GM19452 (cell line): ENCODE measurements around the gene BCAP31.
"Not testable (repeated sequence)": the region's sequence is repeated elsewhere in the genome, so short reads cannot be mapped to it uniquely, and the experiment has no call there.

Experiments
- ATAC-seq: cut with Tn5 transposase; IDR thresholded peaks from one replicate; pipeline ENCODE4 v1.9.1; 2021; ENCODE audit not compliant: unreplicated experiment

Gene BCAP31

DNA sequence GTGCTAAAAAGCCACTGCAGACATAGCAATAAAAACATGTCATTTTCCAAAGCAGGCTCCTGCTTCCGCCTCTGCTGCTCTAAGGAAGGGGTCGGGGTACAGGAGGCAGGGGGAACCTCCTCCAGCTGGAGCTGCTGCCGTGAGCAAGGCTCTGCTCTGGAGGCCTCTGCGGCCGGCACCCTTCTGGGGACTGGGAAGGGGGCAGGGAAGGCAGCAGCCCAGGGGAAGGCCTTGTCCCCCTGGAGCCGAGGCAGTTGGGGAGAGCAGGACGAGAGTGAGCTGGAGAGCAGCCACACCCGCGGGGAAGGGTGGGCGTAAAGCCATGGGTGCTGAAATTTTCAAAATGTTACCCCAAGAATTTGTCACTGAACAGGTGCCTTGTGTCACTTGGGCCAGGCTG, 27.6 kb downstream of the BCAP31 start:
- not testable (repeated sequence) for ATAC-seq

DNA sequence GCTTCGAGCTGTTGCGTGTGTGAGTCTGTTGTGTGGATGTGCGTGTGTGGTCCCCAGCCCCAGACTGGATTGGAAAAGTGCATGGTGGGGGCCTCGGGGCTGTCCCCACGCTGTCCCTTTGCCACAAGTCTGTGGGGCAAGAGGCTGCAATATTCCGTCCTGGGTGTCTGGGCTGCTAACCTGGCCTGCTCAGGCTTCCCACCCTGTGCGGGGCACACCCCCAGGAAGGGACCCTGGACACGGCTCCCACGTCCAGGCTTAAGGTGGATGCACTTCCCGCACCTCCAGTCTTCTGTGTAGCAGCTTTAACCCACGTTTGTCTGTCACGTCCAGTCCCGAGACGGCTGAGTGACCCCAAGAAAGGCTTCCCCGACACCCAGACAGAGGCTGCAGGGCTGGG, 28.1 kb downstream of the BCAP31 start:
- ATAC-seq = no peak

DNA sequence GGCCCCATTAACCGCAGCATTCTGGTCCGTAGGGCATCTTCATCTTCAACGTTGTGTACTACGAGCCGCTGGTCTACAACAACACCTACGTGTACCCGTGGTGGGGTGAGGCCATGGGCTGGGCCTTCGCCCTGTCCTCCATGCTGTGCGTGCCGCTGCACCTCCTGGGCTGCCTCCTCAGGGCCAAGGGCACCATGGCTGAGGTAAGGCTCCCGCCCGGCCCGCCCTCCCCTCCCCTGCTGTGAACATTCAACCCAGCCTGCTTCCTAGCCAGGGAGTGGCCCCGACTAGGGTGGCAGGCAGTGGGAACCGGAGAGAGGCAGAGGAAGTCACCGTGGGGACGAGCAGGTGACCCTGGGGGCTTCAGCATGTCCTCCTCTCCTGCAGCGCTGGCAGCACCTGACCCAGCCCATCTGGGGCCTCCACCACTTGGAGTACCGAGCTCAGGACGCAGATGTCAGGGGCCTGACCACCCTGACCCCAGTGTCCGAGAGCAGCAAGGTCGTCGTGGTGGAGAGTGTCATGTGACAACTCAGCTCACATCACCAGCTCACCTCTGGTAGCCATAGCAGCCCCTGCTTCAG, 29.4 kb downstream of the BCAP31 start:
- no peak for ATAC-seq

DNA sequence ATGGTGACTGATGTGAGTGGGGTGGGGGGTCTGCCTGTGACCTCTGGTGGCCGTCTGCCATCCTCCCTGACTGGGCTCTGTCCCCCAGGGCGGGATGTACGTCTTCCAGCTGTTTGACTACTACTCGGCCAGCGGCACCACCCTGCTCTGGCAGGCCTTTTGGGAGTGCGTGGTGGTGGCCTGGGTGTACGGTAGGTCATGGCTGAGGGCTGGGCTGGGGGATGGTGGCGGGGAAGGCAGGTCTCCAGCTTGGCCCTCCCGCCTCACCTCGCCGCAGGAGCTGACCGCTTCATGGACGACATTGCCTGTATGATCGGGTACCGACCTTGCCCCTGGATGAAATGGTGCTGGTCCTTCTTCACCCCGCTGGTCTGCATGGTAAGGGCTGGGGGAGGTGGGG, 29.9 kb downstream of the BCAP31 start:
- ATAC-seq = not testable (repeated sequence)

DNA sequence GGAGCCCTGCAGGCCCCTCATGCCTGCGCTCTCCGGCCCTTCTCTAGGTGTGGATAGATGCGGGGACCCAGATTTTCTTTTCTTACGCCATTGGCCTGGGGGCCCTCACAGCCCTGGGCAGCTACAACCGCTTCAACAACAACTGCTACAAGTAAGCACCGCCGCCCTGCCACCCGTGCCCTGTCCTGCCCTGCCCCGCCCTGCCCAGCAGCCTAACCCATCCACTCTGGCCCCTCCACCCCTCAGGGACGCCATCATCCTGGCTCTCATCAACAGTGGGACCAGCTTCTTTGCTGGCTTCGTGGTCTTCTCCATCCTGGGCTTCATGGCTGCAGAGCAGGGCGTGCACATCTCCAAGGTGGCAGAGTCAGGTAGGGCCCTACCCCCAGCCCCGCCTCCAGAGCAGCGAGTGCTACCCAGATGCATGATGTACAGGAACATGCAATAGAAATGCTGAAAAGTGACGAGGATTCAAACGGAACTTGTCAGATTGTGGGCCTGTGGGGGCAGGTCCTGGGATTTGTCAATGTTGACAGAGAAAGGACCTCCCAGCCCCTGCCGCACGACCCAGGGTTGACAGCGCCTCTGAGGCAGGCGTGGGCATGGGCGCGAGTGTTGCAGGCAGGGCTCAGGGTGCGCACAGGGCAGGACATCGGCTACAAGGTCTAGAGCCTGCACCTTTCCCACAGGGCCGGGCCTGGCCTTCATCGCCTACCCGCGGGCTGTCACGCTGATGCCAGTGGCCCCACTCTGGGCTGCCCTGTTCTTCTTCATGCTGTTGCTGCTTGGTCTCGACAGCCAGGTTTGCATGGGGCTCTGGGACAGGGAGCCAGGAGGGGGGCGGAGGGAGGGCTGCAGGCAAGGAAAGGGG, 30.7 kb downstream of the BCAP31 start:
- no peak for ATAC-seq

DNA sequence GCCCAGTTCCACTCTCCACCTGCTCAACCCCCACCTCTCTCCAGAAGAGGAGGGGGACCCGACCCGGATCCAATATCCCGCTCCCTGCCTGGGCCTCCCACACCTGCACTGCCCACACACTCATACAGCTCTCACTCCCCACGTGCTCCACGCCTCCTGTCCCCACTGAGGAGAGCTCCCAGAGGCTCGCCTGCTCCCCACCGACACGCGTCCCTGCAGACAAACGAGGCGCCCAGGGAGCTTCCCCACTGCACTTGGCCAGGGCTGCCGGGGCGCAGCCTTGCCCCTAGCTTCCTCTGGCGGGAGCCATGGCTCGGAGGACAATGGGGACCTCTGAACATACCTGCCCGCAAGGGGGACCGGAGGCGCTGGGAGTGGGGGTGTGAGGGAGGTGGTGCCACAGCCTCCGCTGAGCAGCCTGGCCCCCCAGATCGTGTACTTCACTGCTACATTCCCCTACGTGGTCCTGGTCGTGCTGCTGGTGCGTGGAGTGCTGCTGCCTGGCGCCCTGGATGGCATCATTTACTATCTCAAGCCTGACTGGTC, 31.5 kb downstream of the BCAP31 start:
- no peak for ATAC-seq

DNA sequence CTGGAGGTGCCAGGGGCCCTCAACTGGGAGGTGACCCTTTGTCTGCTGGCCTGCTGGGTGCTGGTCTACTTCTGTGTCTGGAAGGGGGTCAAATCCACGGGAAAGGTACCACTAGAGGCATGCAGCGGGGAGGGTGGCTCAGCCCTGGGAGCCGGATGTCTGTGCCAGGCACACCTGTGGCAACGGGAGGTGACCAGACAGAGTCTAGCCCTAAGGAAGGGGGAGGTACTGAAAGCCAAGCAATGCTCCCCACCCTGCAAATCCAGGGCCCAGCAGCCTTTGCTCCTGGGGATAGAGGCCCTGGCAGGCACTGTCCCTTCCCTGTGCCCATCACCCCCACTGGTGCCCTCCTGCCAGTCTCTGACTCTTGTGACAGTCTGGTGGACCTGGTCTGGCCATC, 32.2 kb downstream of the BCAP31 start:
- ATAC-seq = no peak

DNA sequence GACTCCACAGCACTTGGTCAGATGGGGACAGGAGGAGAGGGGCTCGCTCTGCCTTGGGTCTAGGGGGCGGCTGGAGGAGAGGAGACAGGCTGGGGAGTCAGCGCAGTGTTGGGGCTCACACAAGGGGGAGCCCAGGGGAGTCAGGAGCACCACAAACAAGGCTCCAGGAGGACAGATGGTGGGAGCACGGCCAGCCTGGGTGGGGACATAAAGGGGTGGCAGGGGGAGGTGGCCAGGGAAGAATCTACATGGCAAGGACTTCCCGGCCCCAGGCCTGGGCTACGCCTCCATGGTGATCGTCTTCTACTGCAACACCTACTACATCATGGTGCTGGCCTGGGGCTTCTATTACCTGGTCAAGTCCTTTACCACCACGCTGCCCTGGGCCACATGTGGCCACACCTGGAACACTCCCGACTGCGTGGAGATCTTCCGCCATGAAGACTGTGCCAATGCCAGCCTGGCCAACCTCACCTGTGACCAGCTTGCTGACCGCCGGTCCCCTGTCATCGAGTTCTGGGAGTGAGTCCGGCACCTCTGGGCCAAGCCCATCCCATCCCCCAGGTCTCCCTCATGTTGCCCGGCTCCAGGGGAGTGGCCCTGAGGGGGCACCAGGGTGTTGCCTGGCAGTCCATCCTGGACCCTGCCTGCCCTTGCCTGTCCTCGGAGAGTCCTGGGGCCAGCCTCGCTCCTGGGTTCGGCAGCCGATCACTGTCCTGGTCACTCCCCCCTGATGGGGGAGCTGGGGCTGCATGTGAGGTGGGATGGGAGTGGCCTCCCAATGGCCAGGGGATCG, 33.0 kb downstream of the BCAP31 start:
- not testable (repeated sequence) for ATAC-seq

DNA sequence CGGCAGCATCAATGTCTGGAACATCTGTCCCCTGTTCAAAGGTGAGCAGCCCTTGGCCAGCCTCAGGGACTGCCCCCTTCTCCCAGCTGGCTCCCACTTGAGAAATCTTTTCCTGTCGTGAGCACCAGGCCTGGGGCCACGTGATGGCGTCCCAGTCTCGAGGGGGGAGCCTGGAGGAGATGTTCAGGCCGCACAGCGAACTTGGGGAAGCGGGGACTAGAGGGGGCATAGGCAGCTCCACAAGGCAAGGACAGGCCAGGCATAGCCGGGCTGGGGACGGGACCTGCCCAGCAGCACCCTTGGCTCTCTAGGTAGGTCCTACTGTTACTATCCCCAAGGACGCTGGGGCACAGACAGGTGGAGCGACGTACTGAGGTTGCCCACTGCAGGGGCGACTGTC, 33.7 kb downstream of the BCAP31 start:
- no peak for ATAC-seq

DNA sequence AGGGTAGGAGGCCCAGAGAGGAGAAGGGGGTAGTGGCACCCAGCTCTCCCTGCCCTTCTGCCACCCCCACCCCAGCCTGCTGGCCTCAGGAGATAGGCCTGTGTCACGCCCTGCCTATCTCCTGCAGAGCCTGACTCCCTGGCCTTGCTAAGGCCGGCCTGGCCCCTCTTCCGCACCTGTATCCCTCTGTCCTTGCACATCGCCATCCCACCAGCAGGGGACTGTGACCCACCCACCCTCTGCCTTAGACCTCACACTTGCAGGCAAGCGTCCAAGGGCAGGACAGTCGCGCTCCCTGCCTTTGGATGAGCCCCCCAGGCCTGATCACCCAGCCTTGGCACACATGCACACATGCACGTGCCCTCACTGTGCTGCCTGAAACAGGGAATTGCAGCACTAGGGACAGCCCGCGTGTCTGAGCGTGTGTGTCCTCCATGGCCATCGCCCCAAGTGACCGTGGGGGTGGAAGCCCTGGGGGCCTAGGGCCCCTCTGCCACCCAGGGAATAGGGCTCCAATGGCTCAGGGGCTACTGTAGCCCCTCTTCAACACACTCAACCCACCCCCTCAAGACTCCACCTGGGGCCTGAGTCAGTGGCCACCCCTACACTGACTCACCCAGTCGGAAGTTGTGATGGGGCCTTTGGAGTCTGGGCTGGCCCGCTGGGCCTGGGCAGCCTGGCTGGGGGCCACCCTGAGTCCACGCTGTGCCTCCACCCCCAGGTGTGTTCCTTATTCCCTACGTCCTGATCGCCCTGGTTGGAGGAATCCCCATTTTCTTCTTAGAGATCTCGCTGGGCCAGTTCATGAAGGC, 34.3 kb downstream of the BCAP31 start:
- ATAC-seq = no peak

DNA sequence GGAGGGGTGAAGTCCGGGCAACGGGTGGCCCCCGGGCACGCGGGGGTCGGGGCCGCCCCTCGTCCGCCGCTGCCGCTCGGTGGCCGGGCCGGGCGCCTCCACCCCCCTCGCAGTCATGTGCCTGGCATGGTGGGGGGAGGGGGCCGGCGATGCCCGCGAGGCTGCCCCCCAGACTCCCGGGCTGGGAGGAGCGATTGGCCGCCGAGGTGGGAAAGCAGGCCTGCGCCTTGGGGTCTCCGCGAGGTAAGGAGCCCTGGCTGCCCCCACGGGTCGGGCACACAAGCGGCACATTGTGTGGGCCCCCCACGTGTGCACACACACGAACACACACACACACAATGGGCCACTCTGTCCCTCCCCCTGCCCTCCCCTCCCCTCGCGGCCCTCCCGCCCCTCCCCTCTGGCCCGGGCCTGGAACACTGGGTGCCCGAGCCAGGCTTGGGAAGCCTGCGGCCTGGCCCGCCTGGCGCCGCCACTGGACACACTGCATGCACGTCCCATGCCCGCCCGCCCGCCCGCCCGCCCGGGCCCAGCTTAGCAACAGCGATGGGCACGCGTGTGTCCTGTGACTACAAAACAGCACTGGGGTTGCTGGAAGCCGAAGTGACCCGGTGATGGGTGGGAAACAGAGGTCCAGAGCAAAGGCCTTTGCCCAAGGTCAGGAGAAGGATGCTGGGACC, 35.1 kb downstream of the BCAP31 start:
- ATAC-seq = no peak

DNA sequence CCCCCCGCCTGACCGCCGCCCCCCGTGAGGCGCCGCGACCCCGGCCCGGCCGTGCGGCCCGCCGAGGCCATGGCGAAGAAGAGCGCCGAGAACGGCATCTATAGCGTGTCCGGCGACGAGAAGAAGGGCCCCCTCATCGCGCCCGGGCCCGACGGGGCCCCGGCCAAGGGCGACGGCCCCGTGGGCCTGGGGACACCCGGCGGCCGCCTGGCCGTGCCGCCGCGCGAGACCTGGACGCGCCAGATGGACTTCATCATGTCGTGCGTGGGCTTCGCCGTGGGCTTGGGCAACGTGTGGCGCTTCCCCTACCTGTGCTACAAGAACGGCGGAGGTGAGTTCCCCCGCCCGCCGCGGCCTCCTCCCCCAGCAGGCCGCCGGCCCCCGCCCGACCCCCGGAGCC, 35.7 kb downstream of the BCAP31 start:
- ATAC-seq = no peak

DNA sequence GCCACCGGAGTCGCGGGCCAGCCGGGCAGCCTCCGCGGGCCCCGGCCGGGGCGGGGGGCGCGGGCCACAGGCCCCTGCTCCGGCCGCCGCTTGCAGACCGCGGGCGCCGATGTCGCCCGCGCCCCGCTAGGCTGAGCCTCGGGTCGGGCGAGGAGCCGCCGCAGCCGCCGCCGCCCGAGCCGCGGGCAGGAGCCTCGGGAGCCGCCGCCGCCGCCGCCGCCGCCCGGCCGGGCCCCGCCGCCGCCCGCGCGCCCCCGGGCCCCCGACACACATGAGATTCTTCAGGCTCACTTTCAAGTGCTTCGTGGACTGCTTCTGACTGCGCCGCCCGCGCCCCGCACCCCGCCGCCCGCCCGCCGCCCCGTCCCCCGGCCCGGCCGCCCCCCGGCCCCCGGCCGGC, 36.1 kb downstream of the BCAP31 start:
- no peak for ATAC-seq

DNA sequence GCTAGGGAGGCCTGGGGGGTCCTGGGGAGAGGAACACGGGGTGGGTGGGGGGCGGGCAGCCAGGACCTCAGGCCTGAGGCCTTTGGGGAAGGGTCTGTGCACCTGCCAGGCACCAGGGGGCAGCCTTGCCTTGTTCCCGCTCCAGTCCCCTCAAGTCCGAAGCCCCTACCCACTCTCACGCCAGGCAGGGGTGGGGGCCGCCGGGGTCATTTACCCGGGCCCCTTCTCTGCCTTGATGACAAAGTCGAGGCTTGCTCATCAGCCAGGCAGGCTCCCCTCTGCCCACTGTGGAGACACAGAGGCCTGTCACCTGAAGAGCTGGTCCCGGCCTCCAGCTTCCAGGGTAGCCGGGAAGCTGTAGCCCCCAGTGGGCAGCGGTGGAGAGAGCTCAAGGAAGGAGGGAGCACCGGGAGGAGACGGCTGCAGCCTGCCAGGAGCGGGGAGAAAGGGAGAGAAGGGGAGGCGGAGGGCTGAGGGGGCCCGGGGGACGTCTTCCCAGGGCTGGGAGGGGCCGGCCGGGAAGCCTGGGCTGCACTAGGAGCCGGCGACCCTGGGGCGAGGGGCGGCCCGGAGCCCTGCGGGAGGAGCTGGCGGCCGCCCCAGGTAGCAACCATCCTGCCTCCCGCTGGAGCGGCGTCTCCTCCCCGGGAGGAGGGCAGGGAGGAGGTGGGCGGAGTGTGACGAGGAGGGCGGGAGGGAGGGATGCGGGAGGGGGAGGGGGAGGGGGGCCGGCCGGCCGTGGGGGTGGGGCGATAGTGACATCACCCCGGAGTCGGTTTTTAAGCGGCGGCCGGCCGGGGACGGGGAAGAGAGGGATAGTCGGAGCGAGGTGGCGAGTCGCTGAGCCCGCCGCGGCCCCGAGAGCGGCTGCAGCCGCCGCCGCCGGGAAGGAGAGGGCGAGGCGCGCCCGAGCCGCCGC, 36.8 kb downstream of the BCAP31 start, which contains the start of gene SLC6A8:
Gene SLC6A8, plus strand, starts transcription at position 806 of the 919 bp plus-strand sequence. CDS start 649 bp downstream, outside the sequence.
- ATAC-seq = no peak

DNA sequence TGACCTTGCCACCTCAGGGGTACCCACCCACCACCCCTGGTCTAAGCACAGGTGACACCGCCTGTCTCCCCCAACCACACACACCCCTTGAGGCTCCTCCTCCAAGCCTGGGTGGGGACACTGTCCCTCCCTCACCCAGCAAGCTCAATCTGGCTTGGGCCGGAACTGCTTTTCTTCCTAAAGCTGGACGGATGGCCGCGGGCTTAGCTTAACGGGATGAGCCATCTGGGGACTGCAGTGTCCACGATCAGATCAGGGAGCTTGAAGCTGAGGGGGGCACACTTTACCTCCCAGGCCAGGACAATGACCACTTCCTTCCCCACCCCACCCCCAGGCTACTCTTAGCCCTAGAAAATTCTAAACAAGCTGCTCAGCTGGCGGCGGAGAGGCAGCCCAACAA, 37.5 kb downstream of the BCAP31 start:
- no peak for ATAC-seq

DNA sequence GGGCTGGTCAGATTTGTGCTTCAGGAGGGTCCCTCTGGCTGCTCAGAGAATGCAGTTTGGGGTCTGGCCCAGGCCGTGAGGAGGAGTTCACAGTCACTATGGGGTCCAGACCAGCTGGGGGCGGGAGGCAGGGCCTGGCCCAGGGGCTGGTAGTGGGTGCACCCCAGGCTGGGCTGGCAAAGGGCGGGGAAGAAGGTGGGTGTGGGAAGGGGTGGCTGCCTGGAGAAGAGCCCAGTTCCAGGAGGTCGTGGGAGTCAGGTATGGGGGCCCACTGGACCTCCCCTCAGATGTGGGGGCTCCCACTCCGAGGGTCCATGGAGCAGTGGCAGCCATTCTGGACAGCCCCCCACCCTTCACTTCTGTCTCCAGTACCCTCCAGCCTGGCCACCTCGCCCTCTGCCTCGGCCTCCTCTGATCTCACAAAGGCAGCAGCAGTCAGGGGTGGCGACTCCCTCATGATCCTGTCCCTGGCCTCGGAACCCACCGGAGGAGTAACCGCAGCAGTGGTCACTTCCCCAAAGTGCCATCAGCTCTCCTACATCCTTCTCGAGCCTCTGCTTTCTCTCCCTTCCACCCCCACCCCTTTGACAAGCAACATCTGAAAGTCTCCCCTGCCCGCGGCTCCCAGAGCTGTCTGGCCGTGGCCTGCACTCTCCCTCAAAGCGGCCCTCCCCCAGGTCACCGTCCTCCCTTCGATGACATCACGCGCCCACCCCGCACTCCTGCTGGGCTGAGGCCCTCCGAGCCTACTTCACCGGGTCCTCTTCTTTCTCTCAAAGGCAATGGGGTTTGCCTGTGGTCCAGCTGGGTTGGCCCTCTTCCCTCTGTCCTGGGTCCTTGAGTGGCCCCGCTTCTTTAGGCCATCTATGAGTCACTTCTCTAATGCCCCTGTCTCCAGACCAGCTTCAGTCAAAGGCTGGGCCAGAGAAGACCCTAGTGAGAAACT, 38.2 kb downstream of the BCAP31 start:
- no peak for ATAC-seq

DNA sequence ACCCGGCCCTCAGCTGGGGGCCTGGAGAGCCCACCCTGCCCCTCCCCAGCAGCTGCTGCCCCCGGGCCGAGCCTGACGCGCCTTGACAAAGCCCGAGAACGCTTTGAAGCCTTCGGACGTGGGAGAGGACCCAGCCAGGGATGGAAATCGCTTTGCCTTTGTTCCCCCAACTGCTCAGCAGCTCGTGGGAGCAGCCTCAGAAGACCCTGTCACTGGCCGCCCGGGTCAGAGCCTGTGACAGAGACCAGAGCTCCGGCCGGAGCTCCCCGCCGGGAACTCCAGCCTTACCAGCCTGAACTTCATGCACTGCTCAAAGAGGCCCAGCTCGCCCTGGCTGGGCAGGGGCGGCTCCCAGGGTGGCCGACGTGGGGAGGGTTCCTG, 39.0 kb downstream of the BCAP31 start:
- ATAC-seq = no peak
